NOMO-1 (cell line): Measurements from ENCODE around the gene NOL9.

Source experiments
- DNase-seq, 2 experiments: peaks; one replicate each; lab custom pipeline; 2025; ENCODE audit not compliant: unreplicated experiment in 2 of 2; lab: John Stamatoyannopoulos, UW

The NOL9 gene

DNA sequence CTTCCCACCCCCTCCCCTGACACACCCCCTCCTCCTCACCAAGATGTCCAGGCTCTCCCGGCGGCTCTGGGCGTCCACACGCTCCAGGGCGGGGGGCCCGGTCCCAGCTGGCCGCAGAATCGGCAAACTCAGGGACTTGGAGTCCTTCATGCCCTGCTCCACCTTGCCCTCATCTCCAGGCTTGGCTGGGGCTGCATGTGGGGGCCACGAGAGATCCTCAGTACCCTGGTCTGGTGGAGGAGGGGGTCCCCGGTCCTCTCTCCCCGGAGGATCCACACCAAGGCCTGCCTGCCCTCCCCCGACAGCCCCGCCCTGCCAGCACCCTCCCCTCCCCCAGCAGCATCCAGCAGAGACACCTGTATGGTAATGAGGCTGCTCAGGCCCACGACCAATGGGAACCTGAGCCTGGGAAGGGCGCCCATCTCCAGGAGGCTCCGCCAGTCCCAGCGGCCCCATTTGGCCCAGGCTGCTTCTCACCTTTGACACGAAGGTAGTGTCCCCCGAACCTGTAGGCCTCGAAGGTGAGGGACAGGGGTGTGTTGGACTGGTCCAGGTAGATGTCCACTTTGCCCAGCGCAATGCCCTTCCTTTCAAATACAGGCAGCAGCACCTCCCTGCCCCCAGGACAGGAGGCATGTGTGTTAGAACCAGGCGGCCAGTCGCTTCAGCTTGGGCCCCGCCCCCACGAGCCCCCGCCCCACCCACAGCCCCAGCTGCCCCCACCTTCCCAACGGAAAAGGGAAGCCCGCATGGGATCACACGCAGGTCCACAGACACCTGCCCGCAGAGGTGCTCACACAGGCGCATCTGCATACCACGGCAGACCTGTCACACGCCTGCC, 80.1 kb downstream of the NOL9 start:
- no peak for DNase-seq

DNA sequence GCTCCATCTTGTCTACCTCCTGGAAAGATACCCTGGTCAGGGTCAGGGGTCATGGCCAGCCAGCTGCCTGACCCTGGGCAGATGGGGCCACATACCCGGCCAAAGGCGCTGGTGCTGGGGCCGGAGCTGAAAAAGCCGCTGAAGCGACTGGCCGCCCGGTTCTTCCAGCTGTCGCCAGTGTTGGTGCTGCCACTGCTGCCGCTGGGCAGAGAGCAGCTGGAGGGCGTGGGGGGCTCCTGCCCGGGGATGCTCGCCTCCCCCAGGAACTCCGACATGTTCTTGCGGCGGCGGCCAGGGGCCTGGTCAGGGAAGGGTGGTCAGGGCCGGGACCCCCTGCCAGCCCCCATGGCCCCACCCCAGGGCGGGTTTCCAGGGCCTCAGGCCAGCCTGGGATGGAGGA, 81.2 kb downstream of the NOL9 start:
- DNase-seq = no peak

DNA sequence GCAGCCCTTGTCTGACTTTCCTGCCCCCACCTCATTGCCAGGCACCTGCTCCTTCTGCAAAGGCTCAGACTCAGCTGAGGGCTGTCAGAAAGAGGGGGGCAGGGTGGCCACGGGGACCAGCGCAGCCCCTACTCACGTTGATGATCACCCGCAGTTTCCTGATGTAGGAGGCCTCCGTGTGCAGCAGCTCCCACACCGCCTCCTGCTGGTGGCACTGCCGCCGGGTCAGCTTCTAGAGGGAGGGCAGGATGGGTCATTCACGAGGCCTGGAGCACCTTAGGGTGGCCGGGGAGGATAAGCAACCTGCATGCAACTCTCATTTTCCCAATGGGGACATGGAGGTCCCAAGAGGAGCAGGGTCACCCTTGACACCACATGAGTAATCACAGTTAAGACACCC, 81.9 kb downstream of the NOL9 start:
- DNase-seq = no peak

DNA sequence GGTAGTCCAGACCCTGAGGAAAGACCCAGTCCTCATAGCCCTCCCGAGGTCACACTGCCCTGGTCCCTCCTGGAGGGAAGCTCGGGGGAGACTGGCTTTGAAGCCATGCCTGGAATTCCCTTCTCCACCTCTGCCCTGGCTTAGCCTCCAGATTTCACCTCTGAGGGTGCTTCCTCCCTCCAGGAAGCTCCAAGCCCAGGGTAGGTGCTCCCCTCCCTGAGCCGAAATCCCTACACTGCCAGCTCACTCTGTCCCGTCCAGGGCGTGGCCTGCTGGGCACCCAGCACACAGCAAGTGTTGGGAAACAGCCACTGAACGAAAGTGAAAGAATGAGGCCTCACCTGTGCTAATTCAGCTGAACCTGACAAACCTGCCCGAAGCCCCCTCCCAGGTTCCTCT, 82.3 kb downstream of the NOL9 start:
- DNase-seq = no peak
